SK-N-SH (cell line): ENCODE results near the gene FAM174B. TPM values are rescaled to one million over a fixed set of nuclear protein-coding genes. Genes with fewer than 3 reads are reported as not detected.

Experiments
- CTCF ChIA-PET: fragments of 300-600, 350-600 bp; formaldehyde crosslinking; extraction: SDS; loops from one replicate; lab custom pipeline; 2021; lab: Yijun Ruan, JAX
- POLR2A ChIA-PET: fragments of 350-600 bp; sonication (Branson Sonifier 250); formaldehyde crosslinking; extraction: SDS; loops from one replicate; lab custom pipeline; 2020; ENCODE audit warnings: antibody characterized with exemption, inconsistent platforms; lab: Yijun Ruan, JAX
- DNase-seq: peaks from one replicate; pipeline ENCODE4 v3.0.0; 2012
- H2AFZ ChIP-seq: fragments of 200-600 bp; sonication (generic); 2 replicates; pipeline ENCODE4 v1.8.1; 2016; ENCODE audit warnings: antibody characterized with exemption, mild to moderate bottlenecking, low read depth
- H3F3A ChIP-seq: fragments of 200-600 bp; sonication (generic); replicated peaks from 2 replicates; pipeline ENCODE3; 2016; ENCODE audit warnings: antibody characterized with exemption, mild to moderate bottlenecking; ENCODE audit not compliant: insufficient read depth
- H3K27ac ChIP-seq, 2 experiments: fragments of 200-500 bp in 1 of 2; fragments of 200-600 bp in 1 of 2; sonication (Bioruptor generic) in 1 of 2; sonication (generic), shearing (Covaris generic) in 1 of 2; 2 replicates each; pipeline versions ENCODE4 v1.5.1 to v1.6.1; 2014 to 2016; ENCODE audit warnings: low read depth in 2 of 2, inconsistent platforms in 1 of 2, low read length in 1 of 2, mild to moderate bottlenecking in 1 of 2, mixed read lengths in 1 of 2
- H3K27me3 ChIP-seq: fragments of 200-600 bp; sonication (generic), shearing (Covaris generic); 2 replicates; pipeline ENCODE4 v1.6.1; 2016; ENCODE audit warnings: mixed run types; ENCODE audit not compliant: insufficient read depth
- H3K36me3 ChIP-seq, 2 experiments: fragments of 200-500 bp in 1 of 2; fragments of 200-600 bp in 1 of 2; sonication (Bioruptor generic) in 1 of 2; sonication (generic) in 1 of 2; replicated peaks in 1 of 2; 2 replicates each; pipeline versions ENCODE3 to v1.5.1; 2014 to 2016; ENCODE audit warnings: low read length in 1 of 2, mild to moderate bottlenecking in 1 of 2; ENCODE audit not compliant: insufficient read depth in 2 of 2, control insufficient read depth in 1 of 2
- H3K4me1 ChIP-seq, 2 experiments: fragments of 200-500 bp in 1 of 2; fragments of 200-600 bp in 1 of 2; sonication (Bioruptor generic) in 1 of 2; sonication (generic), shearing (Covaris generic) in 1 of 2; 2 replicates each; pipeline versions ENCODE4 v1.5.1 to v1.6.1; 2014 to 2016; ENCODE audit warnings: low read depth in 1 of 2, low read length in 1 of 2, mixed run types in 1 of 2; ENCODE audit not compliant: insufficient read depth in 2 of 2, control insufficient read depth in 1 of 2
- H3K4me2 ChIP-seq: fragments of 200-600 bp; sonication (generic), shearing (Covaris generic); 2 replicates; pipeline ENCODE4 v1.6.1; 2017; ENCODE audit warnings: mixed run types
- H3K4me3 ChIP-seq, 2 experiments: fragments of 200-500 bp in 1 of 2; fragments of 200-600 bp in 1 of 2; sonication (Bioruptor generic) in 1 of 2; sonication (generic), shearing (Covaris generic) in 1 of 2; 2 replicates each; pipeline versions ENCODE4 v1.5.1 to v1.8.1; 2014 to 2016; ENCODE audit warnings: low read depth in 2 of 2, inconsistent platforms in 1 of 2, low read length in 1 of 2, mild to moderate bottlenecking in 1 of 2, mixed read lengths in 1 of 2, moderate library complexity in 1 of 2
- H3K79me2 ChIP-seq: fragments of 200-600 bp; sonication (generic); 2 replicates; pipeline ENCODE4 v1.8.1; 2017; ENCODE audit warnings: mild to moderate bottlenecking; ENCODE audit not compliant: insufficient read depth
- H3K9ac ChIP-seq: fragments of 200-600 bp; sonication (generic); 2 replicates; pipeline ENCODE4 v1.6.1; 2017; ENCODE audit warnings: mixed run types
- H3K9me2 ChIP-seq: fragments of 200-600 bp; sonication (generic); 2 replicates; pipeline ENCODE4 v1.6.1; 2017; ENCODE audit warnings: mixed run types
- H3K9me3 ChIP-seq: fragments of 200-600 bp; sonication (generic); 2 replicates; pipeline ENCODE4 v1.6.1; 2017; ENCODE audit warnings: mixed run types, mild to moderate bottlenecking, moderate library complexity
- H4K20me1 ChIP-seq: fragments of 200-600 bp; sonication (generic); 2 replicates; pipeline ENCODE4 v1.6.1; 2017; ENCODE audit warnings: mild to moderate bottlenecking, mixed run types; ENCODE audit not compliant: insufficient read depth
- EZH2phosphoT487 ChIP-seq: fragments of 200-600 bp; sonication (generic); IDR thresholded peaks from 2 replicates; pipeline ENCODE4 v1.6.1; 2017; ENCODE audit warnings: low read depth, mixed run types, mild to moderate bottlenecking, antibody characterized with exemption, moderate library complexity, borderline replicate concordance
- FOSL2 ChIP-seq: IDR thresholded peaks from 2 replicates; pipeline ENCODE4 v1.4.0; 2012; ENCODE audit warnings: low read depth, mild to moderate bottlenecking, moderate library complexity, borderline replicate concordance
- MXI1 ChIP-seq: IDR thresholded peaks from 2 replicates; pipeline ENCODE4 v1.6.1; 2012; ENCODE audit warnings: mild to moderate bottlenecking, low read depth, low read length, improper control_type of control experiment
- NRF1 ChIP-seq: IDR thresholded peaks from 2 replicates; pipeline ENCODE4 v1.6.1; 2012; ENCODE audit warnings: low read depth, mild to moderate bottlenecking, low read length
- POLR2AphosphoS5 ChIP-seq: IDR thresholded peaks from 2 replicates; pipeline ENCODE4 v1.6.1; 2012; ENCODE audit warnings: low read depth, low read length
- RCOR1 ChIP-seq: fragments of 150-350 bp; IDR thresholded peaks from 2 replicates; pipeline ENCODE4 v1.6.1; 2017; ENCODE audit warnings: antibody characterized with exemption, low read length
- SMC3 ChIP-seq: IDR thresholded peaks from 2 replicates; pipeline ENCODE4 v1.6.1; 2012; ENCODE audit warnings: low read depth, low read length, improper control_type of control experiment
- TCF12 ChIP-seq: IDR thresholded peaks from 2 replicates; pipeline ENCODE4 v1.4.0; 2012
- TEAD4 ChIP-seq: IDR thresholded peaks from 2 replicates; pipeline ENCODE4 v1.4.0; 2012; ENCODE audit warnings: mild to moderate bottlenecking, borderline replicate concordance; ENCODE audit not compliant: insufficient read depth
- WGBS: methylation state at CpG from one replicate; pipeline ENCODE4 v1.1.6; 2017; ENCODE audit warnings: low lambda C conversion rate; 5-methylcytosine and 5-hydroxymethylcytosine counted together
- polyA plus RNA-seq, 3 experiments: library from polyadenylated mRNA; depleted of rRNA; stranded (reverse); fragments of >200 nt; gene quantifications; 2 replicates each; pipeline ENCODE4 v1.2.3, GENCODE V29; 2012
- TF ChIP-seq, protein P1 (sequence below): fragments of 200-600 bp; sonication (generic); IDR thresholded peaks from 2 replicates; pipeline ENCODE4 v1.6.1; 2017; ENCODE audit warnings: antibody characterized with exemption, mild to moderate bottlenecking, moderate library complexity

The FAM174B gene
- polyA plus RNA-seq, 1 of the 3 experiments (the other 2 are of a cell fraction), result 0.30 TPM

DNA sequence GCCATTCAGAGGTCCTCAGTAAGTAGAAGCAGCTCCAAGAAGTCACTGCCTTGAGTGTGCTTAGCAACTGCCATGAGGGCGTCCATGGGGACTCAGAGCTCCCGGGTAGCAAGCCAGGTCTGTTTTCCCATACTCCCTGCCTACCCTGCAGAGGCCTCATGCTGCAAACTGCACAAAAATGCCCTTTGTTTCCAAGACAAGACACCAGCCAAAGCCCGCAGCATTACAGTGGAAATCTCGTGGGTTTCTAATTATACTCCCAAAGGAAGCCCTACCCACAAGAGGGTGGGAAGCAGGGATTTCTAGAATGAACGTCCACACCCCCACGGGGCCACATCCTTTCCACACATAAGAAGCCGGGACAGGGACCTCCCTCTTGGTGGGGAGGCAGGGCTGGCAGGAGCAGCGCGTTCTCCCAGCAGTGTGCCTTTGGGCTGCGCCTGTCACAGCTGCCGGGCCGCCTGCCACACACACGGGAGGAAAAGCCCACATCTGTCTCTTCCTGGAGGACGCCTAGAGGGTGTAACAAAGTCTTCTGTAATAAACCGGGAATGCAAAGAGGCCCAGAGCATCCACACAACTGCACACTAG lies 31.1 kb downstream of the FAM174B start:
- H3K9ac ChIP-seq, result no peak overlapping the region
- H3K9me3 ChIP-seq, result no peaks in the 10 kb centered on the region
- no peaks in the 10 kb centered on the region for H3F3A ChIP-seq
- 59% methylated on average over 9 of the region's 15 CpGs for WGBS
- H3K27me3 ChIP-seq, result no peaks in the 10 kb centered on the region
- no peak overlapping the region for H3K27ac ChIP-seq
- CTCF ChIA-PET, result interaction anchor here (1.0 to 1.3 kb wide), 2 partner anchors 64 to 90 kb away, joined by 3 read pairs; no protein-coding TSS in a partner anchor
- H3K79me2 ChIP-seq, result no peaks in the 10 kb centered on the region
- no peaks in the 10 kb centered on the region for H3K9me2 ChIP-seq
- no peak overlapping the region for H2AFZ ChIP-seq
- TF ChIP-seq SMC3 (no peak), MXI1 (no peak), EZH2phosphoT487 (no peak), POLR2AphosphoS5 (no peak), FOSL2 (no peak)
- TF ChIP-seq, protein P1, sequence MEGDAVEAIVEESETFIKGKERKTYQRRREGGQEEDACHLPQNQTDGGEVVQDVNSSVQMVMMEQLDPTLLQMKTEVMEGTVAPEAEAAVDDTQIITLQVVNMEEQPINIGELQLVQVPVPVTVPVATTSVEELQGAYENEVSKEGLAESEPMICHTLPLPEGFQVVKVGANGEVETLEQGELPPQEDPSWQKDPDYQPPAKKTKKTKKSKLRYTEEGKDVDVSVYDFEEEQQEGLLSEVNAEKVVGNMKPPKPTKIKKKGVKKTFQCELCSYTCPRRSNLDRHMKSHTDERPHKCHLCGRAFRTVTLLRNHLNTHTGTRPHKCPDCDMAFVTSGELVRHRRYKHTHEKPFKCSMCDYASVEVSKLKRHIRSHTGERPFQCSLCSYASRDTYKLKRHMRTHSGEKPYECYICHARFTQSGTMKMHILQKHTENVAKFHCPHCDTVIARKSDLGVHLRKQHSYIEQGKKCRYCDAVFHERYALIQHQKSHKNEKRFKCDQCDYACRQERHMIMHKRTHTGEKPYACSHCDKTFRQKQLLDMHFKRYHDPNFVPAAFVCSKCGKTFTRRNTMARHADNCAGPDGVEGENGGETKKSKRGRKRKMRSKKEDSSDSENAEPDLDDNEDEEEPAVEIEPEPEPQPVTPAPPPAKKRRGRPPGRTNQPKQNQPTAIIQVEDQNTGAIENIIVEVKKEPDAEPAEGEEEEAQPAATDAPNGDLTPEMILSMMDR, result no peak
- peaks cover 0 to 7% of the 10 kb centered on the region in 2 experiments; a peak in 1 of 4 replicates for H3K4me1 ChIP-seq
- H3K4me2 ChIP-seq, result no peak overlapping the region
- no peak for DNase-seq
- POLR2A ChIA-PET, result no interaction called here
- H3K4me3 ChIP-seq, result no peak overlapping the region
- H3K36me3 ChIP-seq, result no peaks in the 10 kb centered on the region
- H4K20me1 ChIP-seq, result no peaks in the 10 kb centered on the region

GRCh38 chr15:92623435-92623834 lies 32.1 kb downstream of the FAM174B start:
- no peak for TF ChIP-seq TEAD4
- no peak for TF ChIP-seq NRF1
- TF ChIP-seq TCF12, result no peak
- TF ChIP-seq RCOR1, result no peak
- TF ChIP-seq POLR2AphosphoS5, result no peak
- TF ChIP-seq, all 33 proteins: peak for 0
- no peaks in the 10 kb centered on the region for H3K36me3 ChIP-seq
- H3K27ac ChIP-seq, result no peak overlapping the region

More at GRCh38 chr15:92623435-92623834, 32.1 kb downstream of the FAM174B start:
- H3K4me2 ChIP-seq, result no peak overlapping the region
- peaks cover 0 to 7% of the 10 kb centered on the region in 2 experiments; a peak in 1 of 4 replicates for H3K4me1 ChIP-seq
- H3K4me3 ChIP-seq, result no peak overlapping the region
- ChIA-PET POLR2A (no interaction called here), CTCF (no interaction called here)
- no peak overlapping the region for H3K9ac ChIP-seq
- H3K9me3 ChIP-seq, result no peaks in the 10 kb centered on the region
- 69% methylated on average over 14 of the region's 14 CpGs for WGBS
- no peak overlapping the region for H2AFZ ChIP-seq
- H4K20me1 ChIP-seq, result no peaks in the 10 kb centered on the region
- H3K9me2 ChIP-seq, result no peaks in the 10 kb centered on the region
- H3K79me2 ChIP-seq, result no peaks in the 10 kb centered on the region
- no peaks in the 10 kb centered on the region for H3F3A ChIP-seq
- DNase-seq, result no peak
- H3K27me3 ChIP-seq, result no peaks in the 10 kb centered on the region
